A549 (cell line): ENCODE measurements around the gene CTNNA3. TPM values are rescaled to one million over a fixed set of nuclear protein-coding genes. Genes with fewer than 3 reads are reported as not detected.

Experiments
- ATAC-seq, 2 experiments: fragments of 200-7000 bp in 1 of 2; fragments of >200 bp in 1 of 2; cut with Nextera tagmentation in 1 of 2; cut with Tn5 transposase in 1 of 2; 3 replicates each; pipeline versions ENCODE4 v1.8.0 to v1.9.1; 2018 to 2020; ENCODE audit warnings: mild to moderate bottlenecking in 1 of 2, moderate library complexity in 1 of 2
- CTCF ChIA-PET: fragments of 300-600 bp; sonication (Branson Sonifier 250); formaldehyde crosslinking; extraction: SDS; loops from one replicate; lab custom pipeline; 2021; ENCODE audit warnings: antibody characterized with exemption, inconsistent platforms; lab: Yijun Ruan, JAX
- POLR2A ChIA-PET: fragments of 350-600 bp; formaldehyde crosslinking; extraction: SDS; loops from one replicate; lab custom pipeline; 2021; ENCODE audit warnings: antibody characterized with exemption, inconsistent platforms; lab: Yijun Ruan, JAX
- DNase-seq, 2 experiments: peaks; one replicate each; pipeline versions ENCODE4 v3.0.0 to v3.0.0-alpha.2; 2011 to 2016; ENCODE audit warnings: low read depth in 1 of 2, low spot score in 1 of 2
- FAIRE-seq: peaks from 2 replicates; lab custom pipeline; 2011; peaks lifted over from hg19 to GRCh38; lab: Jason Lieb, UNC
- H3K27ac ChIP-seq, 2 experiments: fragments of >200 bp; sonication (Bioruptor Twin); formaldehyde crosslinking; 3 replicates each; pipeline ENCODE4 v1.5.1; 2016 to 2017
- H3K4me1 ChIP-seq: fragments of >200 bp; sonication (Bioruptor Twin); formaldehyde crosslinking; 3 replicates; pipeline ENCODE4 v1.6.1; 2016
- H3K4me2 ChIP-seq: fragments of >200 bp; sonication (Bioruptor Twin); formaldehyde crosslinking; 3 replicates; pipeline ENCODE4 v1.6.1; 2016
- H3K4me3 ChIP-seq: fragments of >200 bp; sonication (Bioruptor Twin); formaldehyde crosslinking; 3 replicates; pipeline ENCODE4 v1.5.1; 2016
- H3K9me3 ChIP-seq: fragments of >200 bp; sonication (Bioruptor Twin); formaldehyde crosslinking; 3 replicates; pipeline ENCODE4 v1.6.1; 2016
- CBX2 ChIP-seq: fragments of 200-600 bp; sonication (generic); IDR thresholded peaks from 2 replicates; pipeline ENCODE4 v1.6.1; 2016; ENCODE audit warnings: low read depth, mild to moderate bottlenecking, borderline replicate concordance
- CBX8 ChIP-seq: fragments of 200-600 bp; sonication (generic); IDR thresholded peaks from 2 replicates; pipeline ENCODE4 v1.6.1; 2016
- CEBPB ChIP-seq, 2 experiments: fragments of >200 bp in 1 of 2; sonication (Bioruptor Twin) in 1 of 2; formaldehyde crosslinking in 1 of 2; IDR thresholded peaks; 2 replicates each; pipeline ENCODE4 v1.6.1; 2012 to 2016
- EHMT2 ChIP-seq: fragments of 200-600 bp; sonication (generic); IDR thresholded peaks from 2 replicates; pipeline ENCODE4 v1.6.1; 2016; ENCODE audit warnings: antibody characterized with exemption, low read depth, mild to moderate bottlenecking, moderate library complexity
- EP300 ChIP-seq, 2 experiments: fragments of >200 bp; sonication (Bioruptor Twin); formaldehyde crosslinking; IDR thresholded peaks; 2 replicates in 1 of 2; 3 replicates in 1 of 2; pipeline ENCODE4 v1.6.1; 2016 to 2017
- ESRRA ChIP-seq: fragments of 150-350 bp; IDR thresholded peaks from 2 replicates; pipeline ENCODE4 v1.6.1; 2014; ENCODE audit warnings: mild to moderate bottlenecking, low read length, borderline replicate concordance
- FOSB ChIP-seq: fragments of 250-450 bp; sonication (Bioruptor Pico); IDR thresholded peaks from 2 replicates; pipeline ENCODE4 v1.5.0; 2020; ENCODE audit warnings: mild to moderate bottlenecking, moderate library complexity
- FOXS1 ChIP-seq: fragments of 250-450 bp; sonication (Bioruptor Pico); IDR thresholded peaks from 2 replicates; pipeline ENCODE4 v1.5.0; 2020; ENCODE audit warnings: mild to moderate bottlenecking, moderate library complexity
- GATA3 ChIP-seq: IDR thresholded peaks from 2 replicates; pipeline ENCODE4 v1.6.1; 2012; ENCODE audit warnings: borderline replicate concordance
- HDAC2 ChIP-seq: fragments of 200-600 bp; sonication (generic); IDR thresholded peaks from 2 replicates; pipeline ENCODE4 v1.6.1; 2016
- HEYL ChIP-seq: fragments of 250-450 bp; sonication (Bioruptor Pico); IDR thresholded peaks from 2 replicates; pipeline ENCODE4 v1.8.0; 2021; ENCODE audit warnings: mild to moderate bottlenecking, moderate library complexity
- MAFK ChIP-seq: fragments of 450-650 bp; IDR thresholded peaks from 2 replicates; pipeline ENCODE4 v1.6.1; 2014; ENCODE audit not compliant: partially characterized antibody
- NFE2L2 ChIP-seq: fragments of 150-350 bp; conservative IDR thresholded peaks from 2 replicates; pipeline ENCODE4 v1.6.1; 2014; ENCODE audit warnings: low read length
- NPAS2 ChIP-seq: fragments of 250-450 bp; sonication (Bioruptor Pico); IDR thresholded peaks from 2 replicates; pipeline ENCODE4 v1.8.0; 2022; ENCODE audit warnings: mild to moderate bottlenecking, moderate library complexity, borderline replicate concordance
- NR3C1 ChIP-seq: fragments of >200 bp; sonication (Bioruptor Twin); formaldehyde crosslinking; IDR thresholded peaks from 3 replicates; pipeline ENCODE4 v1.6.1; 2017
- PHF8 ChIP-seq: fragments of 200-600 bp; sonication (generic); IDR thresholded peaks from 2 replicates; pipeline ENCODE4 v1.6.1; 2016; ENCODE audit warnings: low read depth, mild to moderate bottlenecking, antibody characterized with exemption, moderate library complexity, borderline replicate concordance
- RCOR1 ChIP-seq: fragments of 150-350 bp; IDR thresholded peaks from 2 replicates; pipeline ENCODE4 v1.6.1; 2014; ENCODE audit warnings: antibody characterized with exemption, low read length, low read depth
- RNF2 ChIP-seq: fragments of 200-600 bp; sonication (generic); IDR thresholded peaks from 2 replicates; pipeline ENCODE4 v1.6.1; 2016; ENCODE audit warnings: low read depth, mild to moderate bottlenecking, antibody characterized with exemption, moderate library complexity, borderline replicate concordance
- SREBF2 ChIP-seq: fragments of 450-650 bp; IDR thresholded peaks from 2 replicates; pipeline ENCODE4 v1.6.1; 2014; ENCODE audit warnings: mild to moderate bottlenecking, moderate library complexity
- TFCP2L1 ChIP-seq: fragments of 250-450 bp; sonication (Bioruptor Pico); IDR thresholded peaks from 2 replicates; pipeline ENCODE4 v1.5.0; 2021; ENCODE audit warnings: mild to moderate bottlenecking
- ZFP36 ChIP-seq: fragments of 450-650 bp; IDR thresholded peaks from 2 replicates; pipeline ENCODE4 v1.6.1; 2014; ENCODE audit warnings: borderline replicate concordance; ENCODE audit not compliant: partially characterized antibody
- ZNF302 ChIP-seq: fragments of 250-450 bp; sonication (Bioruptor Pico); IDR thresholded peaks from 2 replicates; pipeline ENCODE4 v1.9.0; 2021; ENCODE audit warnings: inconsistent platforms, mild to moderate bottlenecking, moderate library complexity
- ZSCAN20 ChIP-seq: fragments of 250-450 bp; sonication (Bioruptor Pico); IDR thresholded peaks from 2 replicates; pipeline ENCODE4 v1.8.0; 2022; ENCODE audit warnings: mild to moderate bottlenecking, moderate library complexity
- WGBS: methylation state at CpG from one replicate; pipeline ENCODE4 v1.1.6; 2017; ENCODE audit errors: missing lambda C conversion rate; 5-methylcytosine and 5-hydroxymethylcytosine counted together
- polyA plus RNA-seq, 4 experiments: library from polyadenylated mRNA; depleted of rRNA in 3 of 4; stranded (reverse); fragments of >200 nt; fragmentation: RNase III in 1 of 4; extraction: RNeasy Plus Mini Kit Qiagen cat#74134 plus additional on column Dnase treatment in 1 of 4; gene quantifications; 2 replicates in 3 of 4; 3 replicates in 1 of 4; pipeline ENCODE4 v1.2.3, GENCODE V29; 2011 to 2017
- TF ChIP-seq, protein P1 (sequence below): fragments of 250-450 bp; sonication (Bioruptor Pico); IDR thresholded peaks from 2 replicates; pipeline ENCODE4 v1.5.0; 2021; ENCODE audit warnings: mild to moderate bottlenecking, moderate library complexity, borderline replicate concordance
- TF ChIP-seq, protein P2 (sequence below): IDR thresholded peaks from 2 replicates; pipeline ENCODE4 v1.6.1; 2012
- TF ChIP-seq, protein P3 (sequence below): IDR thresholded peaks from 2 replicates; pipeline ENCODE4 v1.6.1; 2012; ENCODE audit warnings: low read depth, borderline replicate concordance
- TF ChIP-seq, protein P4 (sequence below): fragments of 450-650 bp; IDR thresholded peaks from 2 replicates; pipeline ENCODE4 v1.6.1; 2014; ENCODE audit warnings: antibody characterized with exemption
- TF ChIP-seq, protein P5 (sequence below): IDR thresholded peaks from 2 replicates; pipeline ENCODE4 v1.6.1; 2012

The CTNNA3 gene
- polyA plus RNA-seq, 2 of the 4 experiments (the other 2 are of a cell fraction): not detected

DNA sequence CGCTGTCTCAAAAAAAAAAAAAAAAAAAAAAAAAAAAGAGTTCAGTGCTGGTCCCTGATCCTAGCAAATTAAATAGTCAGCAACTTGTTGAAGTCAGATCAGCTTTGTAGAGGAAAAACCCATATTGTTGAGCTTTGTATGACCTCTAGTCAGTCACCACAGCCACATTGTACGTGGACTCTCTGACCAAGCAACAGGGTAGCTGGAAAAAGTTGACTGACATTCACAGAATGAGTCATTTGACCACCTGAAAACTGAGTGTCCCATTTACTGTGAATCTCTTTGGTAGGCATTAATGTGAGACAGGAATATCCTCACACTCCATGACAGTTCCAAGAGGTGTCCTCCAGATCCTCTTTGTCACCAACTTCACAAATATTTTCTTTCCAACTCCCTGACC lies 399.1 kb downstream of the CTNNA3 start:
- no peak for DNase-seq
- POLR2A ChIA-PET: no interaction called here

DNA sequence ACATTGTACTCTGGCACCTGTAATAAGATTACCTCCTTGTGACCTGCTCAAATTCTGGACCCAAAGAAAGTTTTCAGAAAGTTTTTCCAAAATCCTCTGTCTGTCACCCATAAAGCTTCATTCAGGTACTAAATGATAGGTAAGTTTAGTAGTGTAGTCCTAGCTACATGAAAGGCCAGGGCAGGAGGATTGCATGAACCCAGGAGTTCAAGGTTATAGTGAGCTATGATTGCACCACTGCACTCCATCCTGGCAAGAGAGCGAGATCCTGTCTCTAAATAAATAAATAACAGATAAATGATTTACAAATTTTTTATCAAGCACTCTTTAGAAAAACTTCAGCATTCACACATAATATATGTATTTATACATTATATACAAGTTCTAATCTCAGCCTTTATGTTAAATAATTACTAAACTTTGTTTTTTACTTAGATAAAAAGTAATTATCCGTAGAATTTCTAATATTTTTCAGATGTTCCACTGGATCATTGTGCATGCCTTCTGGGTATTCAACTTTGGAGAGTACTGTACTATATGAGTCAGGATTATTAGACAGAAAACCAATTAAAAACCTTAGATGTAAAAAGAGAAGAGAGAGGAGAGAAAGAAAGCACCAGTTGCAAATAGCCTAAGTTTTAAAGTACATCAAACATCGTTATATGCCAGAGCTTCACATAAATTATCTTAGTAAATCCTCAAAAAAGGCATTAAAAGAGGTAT lies 407.1 kb downstream of the CTNNA3 start:
- DNase-seq (no peak), ATAC-seq (no peak), FAIRE-seq (no peak)
- Histone ChIP-seq H3K4me3 (no peak overlapping the region), H3K4me1 (no peaks in the 10 kb centered on the region), H3K27ac (no peak overlapping the region), H3K4me2 (no peak overlapping the region), H3K9me3 (no peaks in the 10 kb centered on the region)
- ChIA-PET POLR2A (no interaction called here), CTCF (no interaction called here)
- no peak for TF ChIP-seq HDAC2
- no peak for TF ChIP-seq PHF8
- no peak for TF ChIP-seq ZFP36
- TF ChIP-seq MAFK: no peak
- no peak for TF ChIP-seq GATA3
- TF ChIP-seq RNF2: no peak
- TF ChIP-seq NPAS2 (CRISPR knock-in tag): no peak
- TF ChIP-seq NR3C1: no peak
- TF ChIP-seq NFE2L2: no peak
- TF ChIP-seq CEBPB (IDR thresholded peaks at IDR 0.05): no peak
- no peak for TF ChIP-seq CBX8
- WGBS: 6% methylated on average over 3 of the region's 3 CpGs

More for the DNA sequence above, 399.1 kb downstream of the CTNNA3 start:
- ATAC-seq (no peak), FAIRE-seq (no peak)
- CTCF ChIA-PET: no interaction called here
- Histone ChIP-seq H3K4me1 (no peaks in the 10 kb centered on the region), H3K4me3 (no peak overlapping the region), H3K9me3 (no peaks in the 10 kb centered on the region), H3K27ac (no peak overlapping the region), H3K4me2 (no peak overlapping the region)
- TF ChIP-seq ESRRA (no peak), ZSCAN20 (CRISPR knock-in tag) (no peak), ZNF302 (CRISPR knock-in tag) (no peak), HEYL (CRISPR knock-in tag) (no peak), RNF2 (no peak), FOXS1 (CRISPR knock-in tag) (no peak)
- 36% methylated on average over 2 of the region's 2 CpGs for WGBS

DNA sequence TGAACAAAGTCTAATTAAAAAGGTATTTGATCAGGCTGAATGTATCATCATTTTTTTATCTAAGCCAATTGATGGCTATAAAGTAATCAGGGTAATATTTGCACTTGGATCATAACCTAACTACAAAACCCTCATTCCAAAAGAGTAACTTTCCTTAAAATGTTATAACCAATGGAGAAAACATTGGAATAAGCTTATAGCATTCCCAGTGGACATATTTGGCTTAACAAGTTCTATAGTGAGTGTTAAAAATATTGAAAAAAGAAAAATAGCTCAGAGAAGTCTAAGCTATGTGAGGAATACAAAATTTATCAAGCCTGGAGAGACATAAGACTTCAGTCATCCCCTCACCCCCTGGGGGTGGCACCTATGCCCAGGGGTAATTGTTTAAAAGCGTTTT lies 411.4 kb downstream of the CTNNA3 start:
- FAIRE-seq (no peak), DNase-seq (no peak)
- 6% methylated on average over 1 of the region's 1 CpG for WGBS

More for the DNA sequence above, 411.4 kb downstream of the CTNNA3 start:
- Histone ChIP-seq H3K4me3 (no peak overlapping the region), H3K27ac (no peak overlapping the region), H3K4me2 (no peak overlapping the region), H3K9me3 (no peaks in the 10 kb centered on the region), H3K4me1 (no peaks in the 10 kb centered on the region)
- POLR2A ChIA-PET: no interaction called here
- TF ChIP-seq, protein P1, sequence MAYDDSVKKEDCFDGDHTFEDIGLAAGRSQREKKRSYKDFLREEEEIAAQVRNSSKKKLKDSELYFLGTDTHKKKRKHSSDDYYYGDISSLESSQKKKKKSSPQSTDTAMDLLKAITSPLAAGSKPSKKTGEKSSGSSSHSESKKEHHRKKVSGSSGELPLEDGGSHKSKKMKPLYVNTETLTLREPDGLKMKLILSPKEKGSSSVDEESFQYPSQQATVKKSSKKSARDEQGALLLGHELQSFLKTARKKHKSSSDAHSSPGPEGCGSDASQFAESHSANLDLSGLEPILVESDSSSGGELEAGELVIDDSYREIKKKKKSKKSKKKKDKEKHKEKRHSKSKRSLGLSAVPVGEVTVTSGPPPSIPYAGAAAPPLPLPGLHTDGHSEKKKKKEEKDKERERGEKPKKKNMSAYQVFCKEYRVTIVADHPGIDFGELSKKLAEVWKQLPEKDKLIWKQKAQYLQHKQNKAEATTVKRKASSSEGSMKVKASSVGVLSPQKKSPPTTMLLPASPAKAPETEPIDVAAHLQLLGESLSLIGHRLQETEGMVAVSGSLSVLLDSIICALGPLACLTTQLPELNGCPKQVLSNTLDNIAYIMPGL (CRISPR knock-in tag): no peak
- no peak for TF ChIP-seq RCOR1
- no peak for TF ChIP-seq EP300 (IDR thresholded peaks at IDR 0.05)
- TF ChIP-seq, protein P2, sequence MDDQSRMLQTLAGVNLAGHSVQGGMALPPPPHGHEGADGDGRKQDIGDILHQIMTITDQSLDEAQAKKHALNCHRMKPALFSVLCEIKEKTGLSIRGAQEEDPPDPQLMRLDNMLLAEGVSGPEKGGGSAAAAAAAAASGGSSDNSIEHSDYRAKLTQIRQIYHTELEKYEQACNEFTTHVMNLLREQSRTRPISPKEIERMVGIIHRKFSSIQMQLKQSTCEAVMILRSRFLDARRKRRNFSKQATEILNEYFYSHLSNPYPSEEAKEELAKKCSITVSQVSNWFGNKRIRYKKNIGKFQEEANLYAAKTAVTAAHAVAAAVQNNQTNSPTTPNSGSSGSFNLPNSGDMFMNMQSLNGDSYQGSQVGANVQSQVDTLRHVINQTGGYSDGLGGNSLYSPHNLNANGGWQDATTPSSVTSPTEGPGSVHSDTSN: no peak
- TF ChIP-seq CBX2: no peak
- TF ChIP-seq FOSB (CRISPR knock-in tag): no peak
- TF ChIP-seq, protein P3, sequence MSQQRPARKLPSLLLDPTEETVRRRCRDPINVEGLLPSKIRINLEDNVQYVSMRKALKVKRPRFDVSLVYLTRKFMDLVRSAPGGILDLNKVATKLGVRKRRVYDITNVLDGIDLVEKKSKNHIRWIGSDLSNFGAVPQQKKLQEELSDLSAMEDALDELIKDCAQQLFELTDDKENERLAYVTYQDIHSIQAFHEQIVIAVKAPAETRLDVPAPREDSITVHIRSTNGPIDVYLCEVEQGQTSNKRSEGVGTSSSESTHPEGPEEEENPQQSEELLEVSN: no peak
- no peak for TF ChIP-seq SREBF2
- TF ChIP-seq, protein P4, sequence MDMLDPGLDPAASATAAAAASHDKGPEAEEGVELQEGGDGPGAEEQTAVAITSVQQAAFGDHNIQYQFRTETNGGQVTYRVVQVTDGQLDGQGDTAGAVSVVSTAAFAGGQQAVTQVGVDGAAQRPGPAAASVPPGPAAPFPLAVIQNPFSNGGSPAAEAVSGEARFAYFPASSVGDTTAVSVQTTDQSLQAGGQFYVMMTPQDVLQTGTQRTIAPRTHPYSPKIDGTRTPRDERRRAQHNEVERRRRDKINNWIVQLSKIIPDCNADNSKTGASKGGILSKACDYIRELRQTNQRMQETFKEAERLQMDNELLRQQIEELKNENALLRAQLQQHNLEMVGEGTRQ: no peak
- TF ChIP-seq ZFP36: no peak
- TF ChIP-seq HDAC2: no peak
- no peak for TF ChIP-seq EHMT2
- TF ChIP-seq HEYL (CRISPR knock-in tag): no peak
- TF ChIP-seq, protein P5, sequence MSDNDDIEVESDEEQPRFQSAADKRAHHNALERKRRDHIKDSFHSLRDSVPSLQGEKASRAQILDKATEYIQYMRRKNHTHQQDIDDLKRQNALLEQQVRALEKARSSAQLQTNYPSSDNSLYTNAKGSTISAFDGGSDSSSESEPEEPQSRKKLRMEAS: no peak
- TF ChIP-seq ESRRA: no peak
- TF ChIP-seq TFCP2L1 (CRISPR knock-in tag): no peak
- CTCF ChIA-PET: no interaction called here
- ATAC-seq: no peak
